Gastrocnemius medialis (tissue), 4 donors: ENCODE measurements around the gene CNTN4.

Source experiments
- POLR2A ChIP-seq, 2 donors: fragments of 450-650 bp; IDR thresholded peaks; one replicate each; pipeline ENCODE4 v1.6.1; 2017; ENCODE audit warnings: antibody characterized with exemption in 2 of 2, mild to moderate bottlenecking in 2 of 2, moderate library complexity in 2 of 2
- TF ChIP-seq, protein P1 (sequence below), 5 experiments: fragments of 450-650 bp in 3 of 5; fragments of 200-600 bp in 2 of 5; sonication (generic) in 2 of 5; IDR thresholded peaks in 4 of 5; conservative IDR thresholded peaks in 1 of 5; 1 replicate in 4 of 5; 2 replicates in 1 of 5; pipeline ENCODE4 v1.5.1; 2016 to 2019; ENCODE audit warnings: antibody characterized with exemption in 5 of 5, mild to moderate bottlenecking in 3 of 5, moderate library complexity in 3 of 5

DNA sequence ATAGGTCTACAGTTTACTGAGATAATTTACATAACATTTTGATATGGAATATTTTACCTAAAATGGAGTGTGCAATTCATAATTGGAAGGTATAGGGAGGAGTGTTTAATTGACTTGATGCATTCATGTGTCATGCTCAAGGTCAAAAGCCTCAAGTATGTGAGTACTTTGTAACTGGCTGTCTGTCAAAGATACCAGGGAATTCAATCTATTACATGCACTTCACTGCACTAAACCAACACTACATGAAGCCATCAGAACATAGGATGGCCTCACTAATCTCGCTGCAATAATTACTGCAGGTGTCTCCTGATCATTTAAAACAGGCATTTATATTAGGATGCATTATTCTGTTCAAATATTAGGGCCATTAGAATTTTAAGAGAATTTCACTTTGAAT lies 367.2 kb downstream of the CNTN4 start:
- TF ChIP-seq, protein P1, sequence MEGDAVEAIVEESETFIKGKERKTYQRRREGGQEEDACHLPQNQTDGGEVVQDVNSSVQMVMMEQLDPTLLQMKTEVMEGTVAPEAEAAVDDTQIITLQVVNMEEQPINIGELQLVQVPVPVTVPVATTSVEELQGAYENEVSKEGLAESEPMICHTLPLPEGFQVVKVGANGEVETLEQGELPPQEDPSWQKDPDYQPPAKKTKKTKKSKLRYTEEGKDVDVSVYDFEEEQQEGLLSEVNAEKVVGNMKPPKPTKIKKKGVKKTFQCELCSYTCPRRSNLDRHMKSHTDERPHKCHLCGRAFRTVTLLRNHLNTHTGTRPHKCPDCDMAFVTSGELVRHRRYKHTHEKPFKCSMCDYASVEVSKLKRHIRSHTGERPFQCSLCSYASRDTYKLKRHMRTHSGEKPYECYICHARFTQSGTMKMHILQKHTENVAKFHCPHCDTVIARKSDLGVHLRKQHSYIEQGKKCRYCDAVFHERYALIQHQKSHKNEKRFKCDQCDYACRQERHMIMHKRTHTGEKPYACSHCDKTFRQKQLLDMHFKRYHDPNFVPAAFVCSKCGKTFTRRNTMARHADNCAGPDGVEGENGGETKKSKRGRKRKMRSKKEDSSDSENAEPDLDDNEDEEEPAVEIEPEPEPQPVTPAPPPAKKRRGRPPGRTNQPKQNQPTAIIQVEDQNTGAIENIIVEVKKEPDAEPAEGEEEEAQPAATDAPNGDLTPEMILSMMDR (IDR thresholded peaks at IDR 0.05 in 4 of 5, conservative IDR thresholded peaks at IDR 0.05 in 1 of 5), result no peak
- TF ChIP-seq POLR2A (IDR thresholded peaks at IDR 0.05), result no peak
